NCI-H2227 treated with DMSO at 0.1 percent for 48 hours (cell line): Measurements from ENCODE around the gene C11orf16.
A peak's percentile ranks its signal among the peaks of the same experiment; 100 is the strongest.
"Not testable (repeated sequence)": the region's sequence is repeated elsewhere in the genome, so short reads cannot be mapped to it uniquely, and the experiment has no call there.

Source experiments
- DNase-seq: peaks from one replicate; lab custom pipeline; 2025; lab: John Stamatoyannopoulos, UW

C11orf16 gene

GRCh38 chr11:8935789-8936188, 3.0 kb upstream of the C11orf16 start:
- DNase-seq, result not testable (repeated sequence)

- no peak for DNase-seq
These were observed 2.2 kb upstream of the C11orf16 start for GRCh38 chr11:8934742-8935488.

GRCh38 chr11:8933931-8934330, 1.2 kb upstream of the C11orf16 start:
- DNase-seq, result no peak

- no peak for DNase-seq
These were observed 2.1 kb downstream of the C11orf16 start for GRCh38 chr11:8930456-8931175.

GRCh38 chr11:8928981-8929615, 3.6 kb downstream of the C11orf16 start:
- DNase-seq, result no peak

GRCh38 chr11:8928205-8928604, 4.5 kb downstream of the C11orf16 start:
- no peak for DNase-seq

GRCh38 chr11:8927233-8927632, 5.5 kb downstream of the C11orf16 start:
- DNase-seq, result no peak

GRCh38 chr11:8926236-8926635, 6.5 kb downstream of the C11orf16 start:
- no peak for DNase-seq

GRCh38 chr11:8925711-8926110, 7.0 kb downstream of the C11orf16 start:
- no peak for DNase-seq

GRCh38 chr11:8922691-8923090, 10.1 kb downstream of the C11orf16 start:
- DNase-seq, result no peak

GRCh38 chr11:8917157-8917825, 15.5 kb downstream of the C11orf16 start:
- DNase-seq, result no peak

GRCh38 chr11:8914661-8915018, 18.1 kb downstream of the C11orf16 start:
- no peak for DNase-seq

- DNase-seq, result peak; percentile 50
These were observed 18.6 kb downstream of the C11orf16 start for GRCh38 chr11:8913961-8914660.

GRCh38 chr11:8911029-8911823, 21.5 kb downstream of the C11orf16 start, which contains the start of gene AKIP1:
TSS of gene AKIP1 (plus strand) at chr11:8911189. CDS start at chr11:8911450, 261 bp downstream.
- DNase-seq, result peak; percentile 98

GRCh38 chr11:8910649-8911026, 22.1 kb downstream of the C11orf16 start:
- DNase-seq, result no peak

GRCh38 chr11:8908099-8908498, 24.6 kb downstream of the C11orf16 start:
- no peak for DNase-seq

GRCh38 chr11:8907116-8907515, 25.6 kb downstream of the C11orf16 start:
- no peak for DNase-seq

- no peak for DNase-seq
These were observed 27.1 kb downstream of the C11orf16 start for GRCh38 chr11:8905528-8906165.

- DNase-seq, result no peak
These were observed 33.5 kb downstream of the C11orf16 start for GRCh38 chr11:8899119-8899753.

GRCh38 chr11:8891185-8891584, 41.6 kb downstream of the C11orf16 start:
- DNase-seq, result not testable (repeated sequence)
